NB4 (cell line): ENCODE measurements around the gene LRR1.

Experiments
- CTCF ChIP-seq: IDR thresholded peaks from one replicate; pipeline ENCODE4 v1.5.1; 2012; ENCODE audit warnings: low read depth, low read length
- POLR2A ChIP-seq: IDR thresholded peaks from 2 replicates; pipeline ENCODE4 v1.6.1; 2011; ENCODE audit warnings: mild to moderate bottlenecking; ENCODE audit not compliant: insufficient read length; ENCODE audit errors: extremely low read depth

GRCh38 chr14:49579841-49580240 lies 18.9 kb upstream of the LRR1 start:
- TF ChIP-seq CTCF (no peak), POLR2A (no peak)
